ENCODE data around the gene GPBP1L1.
A peak's percentile ranks its signal among the peaks of the same experiment; 100 is the strongest.
"Not testable (repeated sequence)": the region's sequence is repeated elsewhere in the genome, so short reads cannot be mapped to it uniquely, and the experiment has no call there.

The GPBP1L1 gene

GRCh38 chr1:45686288-45687013 lies at the start of gene GPBP1L1:
GPBP1L1 (minus strand) TSS chr1:45686533; CDS start chr1:45659087, 27,446 bp downstream.
- H3K27me3 ChIP-seq (ENCODE audit: control insufficient read depth in 2 of 2, insufficient read depth in 2 of 2, low read length in 2 of 2): no peaks in the 10 kb centered on the region
- H3K4me1 ChIP-seq (ENCODE audit: control insufficient read depth in 2 of 2, insufficient read depth in 2 of 2, low read length in 2 of 2): peaks cover 33% of the 10 kb centered on the region in 2 donors
- peak within 1 kb of the TSS; percentile 100 for H3K9ac ChIP-seq (ENCODE audit: low read depth in 1 of 2, low read length in 2 of 2)
- peak within 1 kb of the TSS; percentile 100 for H3K27ac ChIP-seq (ENCODE audit: low read depth in 2 of 2, low read length in 2 of 2)
- peaks cover 0 to 10% of the 10 kb centered on the region in 2 donors for H3K36me3 ChIP-seq (ENCODE audit: control insufficient read depth in 2 of 2, insufficient read depth in 2 of 2, low read length in 2 of 2)
- H3K4me3 ChIP-seq (ENCODE audit: low read length in 2 of 2): peak within 1 kb of the TSS; percentile 97 to 98
- H3K9me3 ChIP-seq (ENCODE audit: control insufficient read depth in 2 of 2, low read length in 2 of 2): no peaks in the 10 kb centered on the region

- H3K36me3 ChIP-seq (ENCODE audit: control insufficient read depth in 2 of 2, insufficient read depth in 2 of 2, low read length in 2 of 2): peaks cover 2% of the 10 kb centered on the region in 2 donors
- H3K4me1 ChIP-seq (ENCODE audit: control insufficient read depth in 2 of 2, insufficient read depth in 2 of 2, low read length in 2 of 2): no peaks in the 10 kb centered on the region
- H3K4me3 ChIP-seq (ENCODE audit: low read length in 2 of 2): no peak overlapping the region
- no peaks in the 10 kb centered on the region for H3K9me3 ChIP-seq (ENCODE audit: control insufficient read depth in 2 of 2, low read length in 2 of 2)
- H3K27me3 ChIP-seq (ENCODE audit: control insufficient read depth in 2 of 2, insufficient read depth in 2 of 2, low read length in 2 of 2): no peaks in the 10 kb centered on the region
- H3K27ac ChIP-seq (ENCODE audit: low read depth in 2 of 2, low read length in 2 of 2): no peak overlapping the region
- H3K9ac ChIP-seq (ENCODE audit: low read depth in 1 of 2, low read length in 2 of 2): no peak overlapping the region
These were observed 44.5 kb upstream of the GPBP1L1 start for GRCh38 chr1:45730780-45731319.

GRCh38 chr1:45730075-45730779 lies 43.9 kb upstream of the GPBP1L1 start:
- no peak overlapping the region for H3K9ac ChIP-seq (ENCODE audit: low read depth in 1 of 2, low read length in 2 of 2)
- no peaks in the 10 kb centered on the region for H3K27me3 ChIP-seq (ENCODE audit: control insufficient read depth in 2 of 2, insufficient read depth in 2 of 2, low read length in 2 of 2)
- no peak overlapping the region for H3K4me3 ChIP-seq (ENCODE audit: low read length in 2 of 2)
- H3K4me1 ChIP-seq (ENCODE audit: control insufficient read depth in 2 of 2, insufficient read depth in 2 of 2, low read length in 2 of 2): no peaks in the 10 kb centered on the region
- H3K36me3 ChIP-seq (ENCODE audit: control insufficient read depth in 2 of 2, insufficient read depth in 2 of 2, low read length in 2 of 2): peaks cover 2% of the 10 kb centered on the region in 2 donors
- H3K27ac ChIP-seq (ENCODE audit: low read depth in 2 of 2, low read length in 2 of 2): no peak overlapping the region
- H3K9me3 ChIP-seq (ENCODE audit: control insufficient read depth in 2 of 2, low read length in 2 of 2): no peaks in the 10 kb centered on the region

- not testable (repeated sequence) for H3K27ac ChIP-seq (ENCODE audit: low read depth in 2 of 2, low read length in 2 of 2); H3K4me1 ChIP-seq (ENCODE audit: control insufficient read depth in 2 of 2, insufficient read depth in 2 of 2, low read length in 2 of 2); H3K9ac ChIP-seq (ENCODE audit: low read depth in 1 of 2, low read length in 2 of 2); H3K9me3 ChIP-seq (ENCODE audit: control insufficient read depth in 2 of 2, low read length in 2 of 2); H3K4me3 ChIP-seq (ENCODE audit: low read length in 2 of 2); H3K27me3 ChIP-seq (ENCODE audit: control insufficient read depth in 2 of 2, insufficient read depth in 2 of 2, low read length in 2 of 2); H3K36me3 ChIP-seq (ENCODE audit: control insufficient read depth in 2 of 2, insufficient read depth in 2 of 2, low read length in 2 of 2)
These were observed 39.7 kb upstream of the GPBP1L1 start for GRCh38 chr1:45726007-45726406.

- Histone ChIP-seq H3K4me3 (ENCODE audit: low read length in 2 of 2) (no peak overlapping the region), H3K9me3 (ENCODE audit: control insufficient read depth in 2 of 2, low read length in 2 of 2) (no peaks in the 10 kb centered on the region), H3K9ac (ENCODE audit: low read depth in 1 of 2, low read length in 2 of 2) (no peak overlapping the region), H3K4me1 (ENCODE audit: control insufficient read depth in 2 of 2, insufficient read depth in 2 of 2, low read length in 2 of 2) (no peaks in the 10 kb centered on the region), H3K36me3 (ENCODE audit: control insufficient read depth in 2 of 2, insufficient read depth in 2 of 2, low read length in 2 of 2) (peaks cover 5% of the 10 kb centered on the region in 2 donors), H3K27me3 (ENCODE audit: control insufficient read depth in 2 of 2, insufficient read depth in 2 of 2, low read length in 2 of 2) (no peaks in the 10 kb centered on the region), H3K27ac (ENCODE audit: low read depth in 2 of 2, low read length in 2 of 2) (no peak overlapping the region)
These were observed 37.1 kb upstream of the GPBP1L1 start for GRCh38 chr1:45723248-45723930.

GRCh38 chr1:45722809-45723208 lies 36.5 kb upstream of the GPBP1L1 start:
- Histone ChIP-seq H3K9ac (ENCODE audit: low read depth in 1 of 2, low read length in 2 of 2) (no peak overlapping the region), H3K27me3 (ENCODE audit: control insufficient read depth in 2 of 2, insufficient read depth in 2 of 2, low read length in 2 of 2) (no peaks in the 10 kb centered on the region), H3K27ac (ENCODE audit: low read depth in 2 of 2, low read length in 2 of 2) (no peak overlapping the region), H3K36me3 (ENCODE audit: control insufficient read depth in 2 of 2, insufficient read depth in 2 of 2, low read length in 2 of 2) (peaks cover 7 to 9% of the 10 kb centered on the region in 2 donors), H3K9me3 (ENCODE audit: control insufficient read depth in 2 of 2, low read length in 2 of 2) (no peaks in the 10 kb centered on the region), H3K4me3 (ENCODE audit: low read length in 2 of 2) (no peak overlapping the region), H3K4me1 (ENCODE audit: control insufficient read depth in 2 of 2, insufficient read depth in 2 of 2, low read length in 2 of 2) (no peaks in the 10 kb centered on the region)

GRCh38 chr1:45721207-45721606 lies 34.9 kb upstream of the GPBP1L1 start:
- Histone ChIP-seq H3K4me3 (ENCODE audit: low read length in 2 of 2) (no peak overlapping the region), H3K27ac (ENCODE audit: low read depth in 2 of 2, low read length in 2 of 2) (no peak overlapping the region), H3K27me3 (ENCODE audit: control insufficient read depth in 2 of 2, insufficient read depth in 2 of 2, low read length in 2 of 2) (no peaks in the 10 kb centered on the region), H3K36me3 (ENCODE audit: control insufficient read depth in 2 of 2, insufficient read depth in 2 of 2, low read length in 2 of 2) (peaks cover 5 to 9% of the 10 kb centered on the region in 2 donors), H3K9ac (ENCODE audit: low read depth in 1 of 2, low read length in 2 of 2) (no peak overlapping the region), H3K9me3 (ENCODE audit: control insufficient read depth in 2 of 2, low read length in 2 of 2) (no peaks in the 10 kb centered on the region), H3K4me1 (ENCODE audit: control insufficient read depth in 2 of 2, insufficient read depth in 2 of 2, low read length in 2 of 2) (no peaks in the 10 kb centered on the region)

GRCh38 chr1:45718289-45718688 lies 32.0 kb upstream of the GPBP1L1 start:
- Histone ChIP-seq H3K36me3 (ENCODE audit: control insufficient read depth in 2 of 2, insufficient read depth in 2 of 2, low read length in 2 of 2) (peaks cover 10 to 14% of the 10 kb centered on the region in 2 donors), H3K27ac (ENCODE audit: low read depth in 2 of 2, low read length in 2 of 2) (no peak overlapping the region)

GRCh38 chr1:45717386-45717785 lies 31.1 kb upstream of the GPBP1L1 start:
- not testable (repeated sequence) for H3K9ac ChIP-seq (ENCODE audit: low read depth in 1 of 2, low read length in 2 of 2); H3K4me1 ChIP-seq (ENCODE audit: control insufficient read depth in 2 of 2, insufficient read depth in 2 of 2, low read length in 2 of 2); H3K4me3 ChIP-seq (ENCODE audit: low read length in 2 of 2); H3K27ac ChIP-seq (ENCODE audit: low read depth in 2 of 2, low read length in 2 of 2); H3K27me3 ChIP-seq (ENCODE audit: control insufficient read depth in 2 of 2, insufficient read depth in 2 of 2, low read length in 2 of 2); H3K9me3 ChIP-seq (ENCODE audit: control insufficient read depth in 2 of 2, low read length in 2 of 2)
- H3K36me3 ChIP-seq (ENCODE audit: control insufficient read depth in 2 of 2, insufficient read depth in 2 of 2, low read length in 2 of 2): peaks cover 10 to 14% of the 10 kb centered on the region in 2 donors

More at GRCh38 chr1:45718289-45718688, 32.0 kb upstream of the GPBP1L1 start:
- no peaks in the 10 kb centered on the region for H3K4me1 ChIP-seq (ENCODE audit: control insufficient read depth in 2 of 2, insufficient read depth in 2 of 2, low read length in 2 of 2)
- no peak overlapping the region for H3K9ac ChIP-seq (ENCODE audit: low read depth in 1 of 2, low read length in 2 of 2)
- no peaks in the 10 kb centered on the region for H3K27me3 ChIP-seq (ENCODE audit: control insufficient read depth in 2 of 2, insufficient read depth in 2 of 2, low read length in 2 of 2)
- no peaks in the 10 kb centered on the region for H3K9me3 ChIP-seq (ENCODE audit: control insufficient read depth in 2 of 2, low read length in 2 of 2)
- no peak overlapping the region for H3K4me3 ChIP-seq (ENCODE audit: low read length in 2 of 2)

- Histone ChIP-seq H3K27ac (ENCODE audit: low read depth in 2 of 2, low read length in 2 of 2) (no peak overlapping the region), H3K9ac (ENCODE audit: low read depth in 1 of 2, low read length in 2 of 2) (no peak overlapping the region)
These were observed 30.4 kb upstream of the GPBP1L1 start for GRCh38 chr1:45716700-45717099.

More at GRCh38 chr1:45716700-45717099, 30.4 kb upstream of the GPBP1L1 start:
- Histone ChIP-seq H3K9me3 (ENCODE audit: control insufficient read depth in 2 of 2, low read length in 2 of 2) (no peaks in the 10 kb centered on the region), H3K27me3 (ENCODE audit: control insufficient read depth in 2 of 2, insufficient read depth in 2 of 2, low read length in 2 of 2) (no peaks in the 10 kb centered on the region), H3K36me3 (ENCODE audit: control insufficient read depth in 2 of 2, insufficient read depth in 2 of 2, low read length in 2 of 2) (peaks cover 10 to 16% of the 10 kb centered on the region in 2 donors), H3K4me1 (ENCODE audit: control insufficient read depth in 2 of 2, insufficient read depth in 2 of 2, low read length in 2 of 2) (no peaks in the 10 kb centered on the region), H3K4me3 (ENCODE audit: low read length in 2 of 2) (no peak overlapping the region)
